Pulmonary artery endothelial cell (primary cell): ENCODE measurements around the gene TCF7L2. TPM values are rescaled to one million over a fixed set of nuclear protein-coding genes. Genes with fewer than 3 reads are reported as not detected.
A peak's percentile ranks its signal among the peaks of the same experiment; 100 is the strongest.

Source experiments
- DNase-seq: peaks from one replicate; pipeline ENCODE4 v3.0.0-alpha.2; 2011; ENCODE audit warnings: low read depth, low spot score
- total RNA-seq: library from RNA; depleted of rRNA; stranded (reverse); fragments of >200 nt; gene quantifications from 2 replicates; pipeline ENCODE4 v1.2.3, GENCODE V29; 2014

TCF7L2 gene
- total RNA-seq, 1 donor from 2014 or later: 1.9 TPM

DNA sequence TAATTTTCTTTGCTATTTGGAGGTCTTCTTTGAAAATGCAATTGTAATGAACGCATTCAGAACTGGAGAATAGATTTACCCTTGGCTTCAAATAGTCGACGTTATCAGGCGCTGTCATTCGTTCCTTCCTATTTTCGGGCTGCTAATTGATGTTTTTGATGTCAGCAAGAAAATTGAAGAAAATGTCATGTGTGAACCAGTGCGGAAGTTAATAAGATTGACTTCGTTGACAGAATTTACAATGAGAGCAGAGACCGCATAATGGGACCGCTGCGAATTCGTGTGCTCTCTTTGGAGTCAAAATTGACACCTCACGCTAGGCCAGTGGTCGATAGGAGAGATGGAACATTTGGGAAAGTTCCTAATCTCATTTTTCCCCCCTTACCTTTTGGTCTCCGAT, 168.8 kb downstream of the TCF7L2 start:
- DNase-seq: no peak

- no peak for DNase-seq
Measured at GRCh38 chr10:113119801-113120200, 169.8 kb downstream of the TCF7L2 start.

DNA sequence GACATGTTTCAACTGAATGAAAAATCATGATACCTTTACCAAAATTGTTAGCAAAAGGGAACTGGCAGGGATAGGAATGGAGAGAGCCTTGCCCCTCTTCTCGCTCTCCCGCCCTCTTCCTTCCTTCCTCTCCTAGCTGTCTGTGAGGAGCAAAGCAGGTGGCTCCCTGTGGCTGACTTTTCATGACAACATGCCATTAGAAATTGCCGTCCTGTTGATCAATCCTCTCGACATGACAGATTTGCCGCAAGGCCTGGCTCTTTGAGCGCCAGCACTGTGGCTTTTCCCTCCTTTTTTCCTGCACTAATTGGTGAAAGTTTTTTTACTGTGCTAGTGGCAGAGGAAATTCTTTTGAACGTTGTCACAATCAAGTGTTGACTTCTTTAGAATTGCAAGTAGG, 171.1 kb downstream of the TCF7L2 start:
- no peak for DNase-seq

DNA sequence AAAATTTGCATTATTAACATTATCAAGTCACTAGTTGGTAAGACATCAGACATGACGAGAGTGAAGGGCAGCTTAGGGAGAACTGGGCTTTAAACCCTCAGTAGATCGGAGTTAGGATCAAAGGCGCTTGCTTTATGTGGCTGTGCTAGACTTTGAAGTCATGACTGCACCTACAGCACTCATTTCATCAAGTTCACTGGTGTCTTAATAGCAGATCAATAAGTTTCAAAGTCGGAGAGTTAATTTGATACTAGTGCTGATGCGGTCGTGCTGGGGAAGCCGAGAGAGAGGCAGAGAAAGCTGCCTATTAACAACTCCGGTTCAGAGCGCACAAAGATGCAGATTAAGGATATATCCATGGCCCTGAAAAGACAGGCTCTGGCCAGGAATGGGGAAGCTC, 172.9 kb downstream of the TCF7L2 start:
- DNase-seq: no peak

DNA sequence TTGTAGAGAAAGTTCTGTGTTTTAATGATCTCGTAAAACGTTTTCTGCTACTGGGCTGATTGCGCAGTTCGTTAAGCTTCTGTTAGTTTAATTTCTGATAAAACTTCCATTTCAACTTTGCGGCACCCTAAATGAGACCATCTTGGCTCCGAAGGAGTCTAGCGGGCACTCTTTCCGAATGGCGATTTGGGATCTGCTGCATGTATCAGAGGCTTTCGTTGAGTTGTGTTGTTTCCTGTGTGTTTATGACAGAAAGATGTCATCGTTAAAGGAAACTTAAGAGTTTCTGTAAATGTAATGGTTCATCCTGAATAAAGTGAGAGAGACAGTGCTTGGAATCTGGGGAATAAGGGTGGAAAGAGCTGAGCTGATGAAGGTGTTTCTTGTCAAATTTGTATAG, 174.7 kb downstream of the TCF7L2 start:
- DNase-seq: no peak

- DNase-seq: no peak
Measured at GRCh38 chr10:113125612-113126011, 175.6 kb downstream of the TCF7L2 start.

- peak; percentile 41 for DNase-seq
Measured at GRCh38 chr10:113126229-113127201, 176.5 kb downstream of the TCF7L2 start.

DNA sequence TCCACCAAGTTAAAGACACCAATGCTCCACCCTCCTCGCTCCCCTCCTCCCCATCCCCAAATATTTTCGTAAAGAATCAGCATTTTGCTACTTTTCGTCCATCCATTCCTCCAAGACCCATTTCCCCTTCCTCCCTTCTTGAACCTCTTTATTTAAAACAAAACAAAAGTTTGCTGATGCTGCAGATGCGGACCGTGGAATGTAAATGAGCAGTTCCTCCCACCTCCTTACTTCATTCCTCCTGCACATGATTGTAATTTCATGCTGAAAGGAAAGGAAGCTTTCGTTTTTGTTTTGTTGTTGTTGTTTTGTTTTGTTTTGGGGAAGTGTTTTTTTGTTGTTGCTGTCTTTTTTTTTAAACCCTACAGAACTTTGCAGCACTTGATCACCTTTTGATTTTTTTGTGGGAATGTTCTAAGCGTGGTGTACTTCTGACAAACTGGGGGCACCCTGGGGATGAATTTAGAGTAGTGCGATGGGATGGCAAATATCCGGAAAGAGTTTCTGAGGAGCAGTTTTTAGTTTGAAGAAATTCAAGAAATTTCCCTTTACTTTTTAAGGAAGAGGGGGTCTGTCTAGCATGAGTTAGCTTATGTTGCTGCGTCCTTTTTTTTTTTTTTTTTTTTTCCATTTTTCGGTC, 177.3 kb downstream of the TCF7L2 start:
- DNase-seq: no peak

DNA sequence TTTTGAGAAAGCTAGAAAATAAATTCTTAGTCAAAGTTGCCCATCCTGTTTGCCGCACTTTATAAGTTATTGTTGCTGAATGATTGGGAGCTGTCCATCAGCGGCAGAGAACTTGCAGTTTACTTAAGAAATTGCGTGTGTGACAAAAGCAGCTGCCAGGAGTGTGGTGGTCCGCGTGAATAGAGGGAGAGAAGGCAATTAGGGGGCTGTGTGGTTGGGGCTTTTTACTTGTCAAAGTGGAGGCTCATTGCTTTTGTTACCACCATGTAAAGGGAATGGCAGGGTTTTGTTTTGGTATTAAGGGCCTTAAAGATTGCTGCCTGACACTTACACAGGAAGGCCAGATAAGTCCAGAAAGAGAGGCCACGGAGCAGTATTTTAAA, 177.8 kb downstream of the TCF7L2 start:
- no peak for DNase-seq

DNA sequence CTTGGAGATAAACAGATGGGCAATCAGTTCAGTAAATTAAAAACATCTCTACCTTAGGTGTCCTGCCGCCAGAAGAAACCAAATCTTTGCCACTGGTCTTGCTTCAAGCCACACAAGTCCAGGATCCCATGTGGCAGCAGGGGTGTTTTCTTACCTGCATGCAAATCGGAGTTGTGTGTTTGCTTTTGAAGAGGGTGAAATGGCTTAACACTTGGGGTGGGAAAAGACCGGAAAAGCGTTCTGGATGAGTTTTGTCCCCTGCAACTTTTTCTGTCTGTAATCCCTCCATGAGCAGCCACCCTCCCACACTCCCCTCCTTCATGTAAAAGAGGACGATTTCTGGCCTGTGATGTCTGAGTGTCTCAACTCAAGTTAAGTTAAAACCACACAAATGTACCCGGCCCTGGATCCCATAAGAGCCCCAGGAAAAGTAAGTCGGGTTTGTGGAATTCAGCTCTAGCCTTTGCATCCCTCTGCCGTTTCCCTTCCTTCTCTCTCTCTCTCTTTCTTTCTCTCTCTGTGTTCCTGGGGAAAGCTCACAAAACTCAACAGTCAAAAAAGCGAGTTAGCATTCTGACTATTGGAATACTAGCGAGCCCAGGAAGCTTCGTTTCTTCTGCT, 178.5 kb downstream of the TCF7L2 start:
- no peak for DNase-seq

DNA sequence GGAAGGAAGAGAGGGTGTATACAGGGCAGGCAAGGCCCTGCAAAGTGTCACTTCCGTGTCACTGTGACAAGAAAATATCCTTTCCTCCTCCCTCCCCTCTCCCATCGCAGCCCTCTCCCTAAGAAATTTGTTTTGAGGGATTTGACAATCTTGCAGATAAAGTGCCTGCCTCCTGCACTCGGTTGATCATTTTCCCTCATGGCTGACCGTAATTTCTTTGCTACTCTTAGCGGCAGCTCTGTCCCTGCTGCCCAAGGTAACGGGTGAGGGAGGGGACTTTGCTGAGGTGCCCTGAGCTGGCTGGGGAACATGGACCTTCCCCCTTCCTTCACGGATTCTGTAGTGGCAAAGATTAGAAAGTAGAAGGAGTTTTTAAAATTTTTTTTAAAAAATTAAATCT, 179.1 kb downstream of the TCF7L2 start:
- no peak for DNase-seq

DNA sequence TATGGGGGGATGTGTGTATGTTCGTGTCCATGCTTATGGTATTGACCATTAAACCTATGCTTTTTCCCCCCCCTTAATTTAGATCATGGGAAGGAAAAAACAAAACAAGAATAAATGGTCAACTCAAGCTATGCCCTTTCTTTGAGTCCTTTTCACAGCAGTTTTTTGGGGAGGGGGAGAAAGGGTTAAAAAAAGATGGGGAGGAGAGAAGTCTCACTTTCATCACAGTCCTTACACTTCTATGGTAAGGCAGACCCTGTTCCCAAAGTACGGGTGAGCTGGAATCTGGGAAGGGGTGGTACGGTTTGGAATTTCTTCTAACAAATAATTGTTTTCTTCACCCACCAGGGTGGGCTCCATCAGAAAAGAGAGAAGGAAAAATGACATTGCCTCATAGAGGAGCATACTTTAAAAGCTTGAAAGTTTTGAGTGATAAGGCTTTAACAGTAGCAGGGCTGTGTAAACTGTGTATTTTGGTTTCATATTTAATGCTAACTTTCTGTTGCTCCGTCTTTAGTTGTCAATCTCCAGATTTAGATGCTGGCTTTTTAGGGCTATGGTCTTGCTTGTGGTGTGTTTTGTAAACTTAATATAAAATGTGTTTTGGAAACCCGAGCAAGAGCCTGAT, 180.1 kb downstream of the TCF7L2 start:
- DNase-seq: no peak

DNA sequence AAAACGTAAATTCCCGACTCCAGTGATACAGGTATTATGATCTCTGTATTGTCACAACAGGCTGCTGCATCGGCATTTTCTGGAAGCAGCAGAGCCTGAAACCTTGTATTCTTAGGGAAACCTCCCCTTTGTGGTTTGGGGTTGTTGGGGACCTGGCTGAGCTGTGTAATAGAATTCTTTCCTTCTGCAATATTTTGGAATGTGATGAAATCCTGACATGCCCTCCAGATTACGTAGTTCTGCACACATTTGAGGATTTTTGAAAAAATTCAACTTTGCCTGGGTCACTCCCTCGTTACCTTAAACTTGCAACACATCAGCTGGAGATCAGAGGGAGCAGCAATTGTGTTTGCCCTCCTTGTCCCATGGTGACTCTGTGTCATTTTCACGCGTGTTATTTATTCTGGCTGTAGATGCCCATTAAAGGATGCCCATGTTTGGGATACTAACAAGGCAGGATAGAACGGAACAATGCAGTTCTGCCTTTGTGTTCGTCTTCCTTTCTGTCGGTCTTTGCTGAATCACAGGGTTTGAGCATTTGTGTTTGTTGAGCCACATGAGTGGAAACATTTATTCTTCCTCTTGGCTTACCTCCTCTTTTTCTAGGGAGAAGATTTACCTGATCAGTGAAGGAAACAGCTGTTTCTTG, 181.7 kb downstream of the TCF7L2 start:
- DNase-seq: no peak

DNA sequence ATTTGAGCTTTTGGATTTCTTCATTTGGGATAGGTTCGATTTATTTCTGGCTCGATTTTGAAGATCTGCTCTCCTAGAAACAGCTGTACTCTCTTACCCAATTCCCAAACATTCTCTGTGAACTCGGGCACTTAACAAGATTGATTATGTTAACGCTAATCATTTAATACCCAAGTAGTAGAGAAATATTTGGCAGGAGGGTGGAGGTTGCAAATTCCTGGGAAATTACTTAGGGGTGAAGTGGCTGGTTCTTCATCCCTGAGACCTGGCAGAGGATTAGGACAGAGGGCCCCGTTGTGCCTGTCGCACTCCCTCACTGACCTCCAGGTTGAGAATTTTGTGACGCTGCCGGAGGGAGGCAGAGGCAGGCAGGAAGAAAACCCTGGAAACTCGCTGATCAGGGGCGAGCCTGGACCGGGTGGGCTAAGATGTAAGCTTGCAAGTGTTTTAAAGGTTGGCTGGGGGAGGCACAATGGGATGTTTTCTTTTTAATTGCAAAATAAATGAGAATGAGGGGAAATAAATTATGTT, 182.6 kb downstream of the TCF7L2 start:
- DNase-seq: no peak

- no peak for DNase-seq
Measured at GRCh38 chr10:113133497-113134115, 183.6 kb downstream of the TCF7L2 start.

DNA sequence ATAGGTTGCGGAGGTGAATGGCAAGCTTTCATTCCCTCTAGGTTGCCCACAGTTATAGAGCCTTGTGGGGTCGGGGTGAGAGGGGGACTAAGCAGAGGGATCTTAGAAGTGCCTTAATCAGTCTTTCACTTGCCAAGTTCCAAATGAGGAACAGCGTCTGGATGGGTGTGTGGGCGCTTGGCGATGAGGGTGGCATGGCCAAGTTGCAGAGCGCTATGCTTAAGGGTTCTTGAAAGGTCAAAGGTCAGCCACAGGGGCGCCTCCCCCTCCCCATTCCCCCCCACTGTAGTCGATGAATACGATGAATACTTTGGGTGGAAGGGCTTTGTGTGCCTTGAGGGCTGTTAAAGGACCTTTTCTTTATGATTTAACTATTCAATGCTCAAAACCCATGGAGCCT, 185.0 kb downstream of the TCF7L2 start:
- DNase-seq: no peak

GRCh38 chr10:113137941-113138685, 188.1 kb downstream of the TCF7L2 start:
- no peak for DNase-seq

GRCh38 chr10:113138937-113139585, 189.0 kb downstream of the TCF7L2 start:
- DNase-seq: no peak

GRCh38 chr10:113139699-113140098, 189.7 kb downstream of the TCF7L2 start:
- no peak for DNase-seq
